NCI-H524 treated with DMSO at 0.1 percent for 48 hours (cell line): ENCODE results near the gene C5orf46.
"Not testable (repeated sequence)": the region's sequence is repeated elsewhere in the genome, so short reads cannot be mapped to it uniquely, and the experiment has no call there.

Source experiments
- DNase-seq: peaks from one replicate; lab custom pipeline; 2025; lab: John Stamatoyannopoulos, UW

C5orf46 gene

DNA sequence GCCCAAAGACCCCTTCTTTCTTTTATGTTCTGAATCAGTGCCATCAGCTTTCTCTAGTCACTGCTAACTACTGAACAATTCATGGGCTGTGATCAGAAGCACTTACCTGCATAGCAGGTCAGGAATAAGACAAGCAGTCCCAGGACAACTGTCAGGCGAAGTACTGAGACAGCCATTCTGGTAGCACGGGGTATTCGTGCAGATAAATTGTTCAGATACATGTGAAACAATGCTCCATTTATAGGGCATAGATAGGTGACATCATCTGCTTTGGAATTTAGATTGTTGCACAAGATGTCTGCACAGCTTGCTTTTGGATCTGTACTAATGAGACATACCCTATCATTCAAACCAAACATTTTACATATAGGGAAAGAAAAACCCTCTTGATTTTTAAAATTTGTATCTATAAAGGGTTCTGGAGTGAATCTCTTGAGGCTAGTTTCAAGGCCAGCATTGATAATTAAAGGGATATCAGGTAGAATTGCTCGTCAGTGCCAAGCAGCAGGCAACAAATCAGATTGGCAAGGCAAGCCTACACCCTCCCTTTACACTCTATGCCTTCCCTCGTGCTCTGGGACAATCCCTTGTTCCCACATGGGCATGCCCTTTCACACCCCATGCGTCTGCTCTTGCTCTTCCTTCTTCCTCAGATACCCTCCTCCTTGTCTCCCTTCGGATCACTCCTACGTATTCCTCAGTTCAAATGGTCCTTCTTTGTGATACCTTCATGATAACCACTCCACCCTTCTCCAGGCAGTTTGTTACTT, at the start of gene C5orf46:
Gene C5orf46 (minus strand): TSS at position 213 of the 770 bp plus-strand sequence. CDS start 37 bp downstream, at position 176.
- DNase-seq = no peak

GRCh38 chr5:147954971-147955370, 48.6 kb upstream of the C5orf46 start:
- DNase-seq = no peak

- DNase-seq = no peak
Measured at GRCh38 chr5:147949711-147950573, 43.6 kb upstream of the C5orf46 start.

DNA sequence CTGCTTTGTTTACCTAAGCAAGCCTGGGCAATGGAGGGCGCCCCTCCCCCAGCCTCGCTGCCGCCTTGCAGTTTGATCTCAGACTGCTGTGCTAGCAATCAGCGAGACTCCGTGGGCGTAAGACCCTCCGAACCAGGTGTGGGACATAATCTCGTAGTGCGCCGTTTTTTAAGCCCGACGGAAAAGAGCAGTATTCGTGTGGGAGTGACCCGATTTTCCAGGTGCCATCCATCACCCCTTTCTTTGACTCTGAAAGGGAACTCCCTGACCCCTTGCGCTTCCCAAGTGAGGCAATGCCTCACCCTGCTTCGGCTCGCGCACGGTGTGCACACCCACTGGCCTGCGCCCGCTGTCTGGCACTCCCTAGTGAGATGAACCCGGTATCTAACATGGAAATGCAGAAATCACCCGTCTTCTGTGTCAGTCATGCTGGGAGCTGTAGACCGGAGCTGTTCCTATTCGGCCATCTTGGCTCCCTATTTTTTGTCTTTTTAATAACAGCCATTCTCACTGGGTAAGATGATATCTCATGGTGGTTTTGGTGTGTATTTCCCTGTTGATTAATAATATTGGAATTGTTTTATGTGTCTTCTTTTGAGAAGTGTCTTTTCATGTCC, 40.4 kb upstream of the C5orf46 start:
- DNase-seq = not testable (repeated sequence)

DNA sequence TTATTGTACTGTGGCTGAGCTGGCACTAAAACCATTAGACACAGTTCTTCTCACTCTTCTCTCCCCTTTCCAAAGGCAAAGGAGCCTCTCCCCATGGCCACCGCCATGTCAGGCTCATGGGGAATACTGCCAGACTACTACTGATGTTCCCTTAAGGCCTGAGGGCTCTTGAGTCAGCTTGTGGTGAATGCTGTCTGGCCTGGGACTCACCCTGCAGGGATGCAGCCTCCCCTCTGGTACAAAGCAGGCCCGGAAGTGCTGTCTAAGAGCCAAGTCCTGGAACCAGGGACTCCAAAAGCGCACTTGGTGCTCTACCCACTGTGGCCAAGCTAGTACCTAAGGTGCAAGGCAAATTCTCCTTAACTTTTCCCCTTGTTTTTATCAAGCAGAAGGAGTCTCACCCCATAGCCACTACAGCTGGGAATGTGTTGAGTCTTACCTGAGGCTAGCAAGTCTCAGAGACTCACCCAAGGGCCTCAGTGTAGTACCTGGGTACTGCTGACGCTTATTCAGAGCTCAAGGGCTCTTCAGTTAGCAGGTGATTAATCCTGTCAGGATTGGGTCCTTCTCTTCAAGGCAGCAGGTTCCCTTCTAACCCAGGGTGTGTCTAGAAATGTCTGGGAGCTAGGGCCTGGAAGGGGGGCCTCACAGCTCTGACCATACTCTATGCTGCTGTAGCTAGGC, 33.2 kb upstream of the C5orf46 start:
- no peak for DNase-seq

DNA sequence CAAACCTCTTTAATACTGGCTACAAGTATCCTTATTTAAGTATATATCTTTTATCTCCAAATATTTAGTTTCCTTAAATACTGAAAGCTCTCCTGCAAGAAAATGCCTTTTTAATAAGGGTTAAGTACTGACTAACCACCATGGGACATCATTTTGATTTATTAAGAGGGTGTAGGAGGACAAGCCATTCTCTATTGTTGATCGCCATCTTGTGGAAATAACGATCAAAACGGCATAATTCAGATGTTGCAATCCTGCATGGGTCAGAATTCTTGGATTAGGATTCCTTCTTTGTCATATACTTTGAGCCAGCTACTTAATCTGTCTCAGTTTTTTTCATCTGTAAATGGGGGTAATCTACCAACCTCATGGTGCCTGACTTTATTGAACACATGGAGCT, 28.7 kb upstream of the C5orf46 start:
- no peak for DNase-seq

GRCh38 chr5:147930769-147931168, 24.4 kb upstream of the C5orf46 start:
- DNase-seq = no peak

- DNase-seq = no peak
Measured at GRCh38 chr5:147927901-147928300, 21.6 kb upstream of the C5orf46 start.

DNA sequence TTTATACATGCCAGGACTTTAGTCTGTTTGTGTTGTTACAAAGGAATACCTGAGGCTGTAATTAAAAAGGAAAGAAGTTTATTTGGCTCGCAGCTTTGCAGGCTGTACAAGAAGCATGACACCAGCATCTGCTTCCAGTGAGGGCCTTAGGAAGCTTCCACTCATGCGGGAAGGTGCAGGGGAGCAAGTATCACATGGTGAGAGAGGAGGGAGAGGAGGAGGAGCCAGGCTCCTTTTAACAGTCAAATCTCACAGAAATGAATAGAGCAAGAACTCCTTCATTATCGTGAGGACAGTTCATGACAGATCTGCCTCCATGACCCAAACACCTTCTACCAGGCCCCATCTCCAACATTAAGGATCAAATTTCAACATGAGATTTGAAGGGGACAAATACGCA, 18.7 kb upstream of the C5orf46 start:
- DNase-seq = no peak

DNA sequence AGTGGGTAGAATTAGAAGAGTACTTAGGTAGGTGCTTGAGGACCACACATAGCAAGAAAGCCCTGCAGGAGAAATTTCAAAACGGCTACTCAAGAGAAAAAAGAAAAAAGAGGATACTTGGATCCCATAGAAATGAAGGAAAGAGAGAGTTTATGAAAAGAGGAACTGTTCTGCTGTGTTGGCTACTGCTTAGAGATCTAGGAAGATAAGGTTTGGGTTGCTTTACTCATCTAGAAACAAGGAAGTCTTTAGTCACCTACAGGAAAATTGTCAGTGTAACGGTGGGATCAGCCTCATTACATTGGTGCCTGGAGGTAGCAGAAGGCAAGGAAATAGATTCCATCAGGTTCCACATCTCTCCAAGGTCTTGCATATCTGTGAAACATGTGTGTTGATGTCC, 14.8 kb upstream of the C5orf46 start:
- DNase-seq = no peak

GRCh38 chr5:147920420-147921030, 14.2 kb upstream of the C5orf46 start:
- DNase-seq = no peak

- DNase-seq = no peak
Measured at GRCh38 chr5:147918899-147919298, 12.6 kb upstream of the C5orf46 start.

DNA sequence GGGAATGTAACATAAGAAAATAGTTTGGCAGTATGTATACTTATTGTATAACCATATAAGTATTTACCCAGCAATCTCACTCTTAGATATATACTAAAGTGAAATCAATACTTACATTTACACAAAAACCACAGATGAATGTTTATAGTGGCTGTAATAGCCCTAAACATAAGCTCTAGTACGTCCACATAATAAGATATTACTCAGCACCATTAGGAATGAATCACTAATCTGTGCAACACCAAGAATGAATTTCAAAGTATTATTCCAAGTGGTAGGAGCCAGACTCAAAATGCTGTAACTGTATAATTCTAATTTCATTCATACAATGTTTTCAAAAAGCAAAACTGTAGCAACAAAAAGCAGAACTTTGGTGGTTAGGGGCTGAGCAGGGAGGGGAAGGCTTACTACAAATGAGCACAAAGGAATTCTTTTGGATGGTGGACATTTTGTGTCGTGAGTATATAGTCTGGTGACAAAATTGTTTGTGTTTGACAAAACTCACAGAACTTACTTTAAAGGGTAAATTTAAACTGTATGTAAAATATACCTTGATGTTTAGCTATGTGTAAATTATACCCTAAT, 11.9 kb upstream of the C5orf46 start:
- DNase-seq = no peak

GRCh38 chr5:147913786-147914185, 7.4 kb upstream of the C5orf46 start:
- DNase-seq = no peak

DNA sequence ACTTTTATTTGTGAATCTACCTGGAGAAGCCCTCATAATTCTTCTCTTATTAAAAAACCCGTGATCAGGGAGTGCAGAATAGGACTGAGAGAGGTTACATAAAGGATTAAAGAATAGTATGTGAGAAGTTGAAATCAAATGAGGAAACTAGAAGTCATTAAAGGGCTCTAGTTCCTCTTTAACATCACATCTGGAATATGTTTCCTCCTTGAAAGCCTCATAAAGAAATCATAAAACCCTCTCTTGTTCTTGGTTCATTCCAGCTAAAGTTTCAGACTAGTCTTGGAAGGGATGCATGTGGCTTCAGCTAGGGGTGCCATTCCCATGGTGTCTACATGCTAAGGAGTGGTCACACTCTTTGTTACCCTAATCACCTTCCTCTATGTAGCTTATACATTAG, 5.7 kb upstream of the C5orf46 start:
- DNase-seq = no peak

- no peak for DNase-seq
Measured at GRCh38 chr5:147911427-147911826, 5.1 kb upstream of the C5orf46 start.

GRCh38 chr5:147904110-147904509, 2.2 kb downstream of the C5orf46 start:
- DNase-seq = no peak

DNA sequence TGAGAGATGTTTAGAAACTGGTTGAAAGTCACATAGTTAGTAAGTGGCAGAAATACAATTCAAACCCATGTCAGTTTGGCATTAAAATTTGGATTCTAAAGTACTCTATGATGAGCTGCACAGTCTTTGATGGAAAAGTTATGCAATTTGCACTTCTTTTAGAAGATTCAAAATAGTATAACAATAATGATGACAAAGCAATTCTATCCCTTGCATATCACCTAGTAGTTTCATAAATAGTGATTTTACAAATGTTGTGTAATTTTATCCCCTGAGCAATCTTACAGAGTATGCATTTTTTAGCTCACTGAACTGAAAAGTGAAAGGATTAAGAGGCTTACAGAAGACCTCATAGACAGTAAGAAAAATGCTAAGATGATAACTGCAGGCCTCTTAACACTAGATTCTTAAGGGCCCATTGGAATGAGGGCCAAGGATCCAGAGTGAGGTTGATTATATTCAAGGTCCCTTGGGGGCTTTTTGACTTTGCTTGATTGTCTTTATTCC, 3.7 kb downstream of the C5orf46 start:
- no peak for DNase-seq

DNA sequence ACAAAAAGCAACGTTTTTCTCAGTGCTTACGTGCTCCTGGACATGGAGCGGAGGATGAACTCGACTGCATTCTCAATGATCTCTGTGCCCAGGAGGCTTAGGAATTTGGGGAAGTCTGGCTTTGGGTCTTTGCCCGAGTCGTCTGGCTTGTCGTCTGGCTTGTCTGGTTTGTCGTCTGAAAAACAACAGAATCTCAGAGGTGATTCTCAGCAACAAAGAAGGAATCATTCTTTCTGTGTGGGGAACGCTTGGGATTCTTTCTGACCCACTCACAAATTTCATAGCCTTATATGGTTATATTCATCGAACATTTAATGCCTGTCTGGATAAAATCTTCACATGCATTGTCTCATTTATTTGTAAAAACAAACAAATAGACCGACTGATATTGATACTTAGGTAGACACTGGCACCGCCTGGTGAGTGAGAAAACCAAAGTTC, 4.7 kb downstream of the C5orf46 start:
- no peak for DNase-seq

- DNase-seq = no peak
Measured at GRCh38 chr5:147898875-147899401, 7.4 kb downstream of the C5orf46 start.

DNA sequence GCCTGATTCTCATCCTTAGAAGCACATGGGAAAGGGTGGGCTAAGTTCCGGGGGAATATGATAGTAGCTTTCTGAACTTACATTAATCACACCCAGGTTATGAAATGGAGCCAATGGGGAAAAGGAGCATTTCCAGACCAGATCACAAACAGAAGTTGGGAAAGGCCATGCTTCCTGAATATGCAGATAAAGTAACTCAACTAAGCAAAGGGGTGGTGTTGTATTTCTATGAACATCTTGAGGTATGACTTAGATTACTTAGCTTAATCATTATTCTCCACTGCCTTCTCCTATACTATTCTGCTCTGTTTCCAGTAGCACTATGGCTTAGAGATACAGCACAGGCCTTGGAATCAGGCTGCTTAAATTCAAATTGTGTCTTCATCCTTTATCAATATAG, 10.5 kb downstream of the C5orf46 start:
- DNase-seq = no peak
